ENCODE results near the gene C1QTNF5.

- TF ChIP-seq BHLHE40 (IDR thresholded peaks at IDR 0.05; ENCODE audit: borderline replicate concordance) (no peak), FOXK2 (IDR thresholded peaks at IDR 0.05) (no peak), TARDBP (IDR thresholded peaks at IDR 0.05) (no peak), CTBP1 (IDR thresholded peaks at IDR 0.05; ENCODE audit: borderline replicate concordance) (no peak), ARNT (IDR thresholded peaks at IDR 0.05) (no peak), FOXM1 (IDR thresholded peaks at IDR 0.05; ENCODE audit: borderline replicate concordance) (no peak), SP1 (IDR thresholded peaks at IDR 0.05) (no peak), PKNOX1 (IDR thresholded peaks at IDR 0.05) (no peak), HDGF (IDR thresholded peaks at IDR 0.05; ENCODE audit: borderline replicate concordance) (no peak), ZNF384 (IDR thresholded peaks at IDR 0.05) (no peak), FOXA1 (IDR thresholded peaks at IDR 0.05) (no peak), NFRKB (IDR thresholded peaks at IDR 0.05) (no peak), LEF1 (IDR thresholded peaks at IDR 0.05; ENCODE audit: borderline replicate concordance) (no peak)
These were observed 3.8 kb upstream of the C1QTNF5 start for GRCh38 chr11:119344291-119345010.

Data from HEK293T (cell line).